NCI-H2227 (cell line): ENCODE data around the gene NSUN5.
A peak's percentile ranks its signal among the peaks of the same experiment; 100 is the strongest.
"Not testable (repeated sequence)": the region's sequence is repeated elsewhere in the genome, so short reads cannot be mapped to it uniquely, and the experiment has no call there.

Experiments
- DNase-seq: peaks from one replicate; lab custom pipeline; 2025; ENCODE audit not compliant: unreplicated experiment; lab: John Stamatoyannopoulos, UW

NSUN5 gene

GRCh38 chr7:73308665-73309214 is at the start of gene NSUN5:
TSS of gene NSUN5 (minus strand) at chr7:73308826. CDS start at chr7:73308790, 36 bp downstream.
- peak; percentile 76 for DNase-seq

- DNase-seq = no peak
Measured at GRCh38 chr7:73356159-73356558, 47.5 kb upstream of the NSUN5 start.

- no peak for DNase-seq
Measured at GRCh38 chr7:73354821-73355220, 46.2 kb upstream of the NSUN5 start.

- DNase-seq = no peak
Measured at GRCh38 chr7:73354196-73354595, 45.6 kb upstream of the NSUN5 start.

- no peak for DNase-seq
Measured at GRCh38 chr7:73353243-73353642, 44.6 kb upstream of the NSUN5 start.

- DNase-seq = no peak
Measured at GRCh38 chr7:73352784-73353183, 44.2 kb upstream of the NSUN5 start.

GRCh38 chr7:73351447-73352167 is 43.0 kb upstream of the NSUN5 start:
- DNase-seq = no peak

- DNase-seq = no peak
Measured at GRCh38 chr7:73350306-73351068, 41.9 kb upstream of the NSUN5 start.

- DNase-seq = no peak
Measured at GRCh38 chr7:73349763-73350162, 41.1 kb upstream of the NSUN5 start.

- DNase-seq = no peak
Measured at GRCh38 chr7:73345951-73346350, 37.3 kb upstream of the NSUN5 start.

- no peak for DNase-seq
Measured at GRCh38 chr7:73345538-73345937, 36.9 kb upstream of the NSUN5 start.

- no peak for DNase-seq
Measured at GRCh38 chr7:73343671-73344380, 35.2 kb upstream of the NSUN5 start.

GRCh38 chr7:73342645-73343044 is 34.0 kb upstream of the NSUN5 start:
- DNase-seq = no peak

GRCh38 chr7:73341877-73342276 is 33.3 kb upstream of the NSUN5 start:
- no peak for DNase-seq

GRCh38 chr7:73340514-73340913 is 31.9 kb upstream of the NSUN5 start:
- no peak for DNase-seq

GRCh38 chr7:73338321-73338720 is 29.7 kb upstream of the NSUN5 start:
- DNase-seq = no peak

GRCh38 chr7:73332447-73332846 is 23.8 kb upstream of the NSUN5 start:
- no peak for DNase-seq

- DNase-seq = no peak
Measured at GRCh38 chr7:73330772-73331171, 22.1 kb upstream of the NSUN5 start.

GRCh38 chr7:73329861-73330581 is 21.4 kb upstream of the NSUN5 start:
- no peak for DNase-seq

- DNase-seq = no peak
Measured at GRCh38 chr7:73328696-73329095, 20.1 kb upstream of the NSUN5 start.

- DNase-seq = not testable (repeated sequence)
Measured at GRCh38 chr7:73327922-73328321, 19.3 kb upstream of the NSUN5 start, which contains the start of the genes FKBP6 and TRIM50. TSS of gene FKBP6 (plus strand) at chr7:73328161. CDS start at chr7:73328429, 268 bp downstream. TSS of gene TRIM50 (minus strand) at chr7:73328082. CDS start at chr7:73324787, 3,295 bp downstream.
